ENCODE results near the gene PTPN23.

- TF ChIP-seq CTCF (IDR thresholded peaks at IDR 0.05) (no peak), POLR2A (IDR thresholded peaks at IDR 0.05) (no peak), POLR2AphosphoS5 (IDR thresholded peaks at IDR 0.05) (peak in 1 of 3 donors; percentile 65)
These were observed 53.0 kb downstream of the PTPN23 start for GRCh38 chr3:47433796-47434195.

Data from breast epithelium (tissue), 3 donors.